Middle frontal gyrus (tissue), 1 donor: ENCODE measurements around the gene CCR9.

Experiments used
- DNase-seq: peaks from one replicate; pipeline ENCODE4 v3.0.0-alpha.2; 2015; ENCODE audit warnings: low spot score; ENCODE audit errors: extremely low spot score

CCR9 gene

DNA sequence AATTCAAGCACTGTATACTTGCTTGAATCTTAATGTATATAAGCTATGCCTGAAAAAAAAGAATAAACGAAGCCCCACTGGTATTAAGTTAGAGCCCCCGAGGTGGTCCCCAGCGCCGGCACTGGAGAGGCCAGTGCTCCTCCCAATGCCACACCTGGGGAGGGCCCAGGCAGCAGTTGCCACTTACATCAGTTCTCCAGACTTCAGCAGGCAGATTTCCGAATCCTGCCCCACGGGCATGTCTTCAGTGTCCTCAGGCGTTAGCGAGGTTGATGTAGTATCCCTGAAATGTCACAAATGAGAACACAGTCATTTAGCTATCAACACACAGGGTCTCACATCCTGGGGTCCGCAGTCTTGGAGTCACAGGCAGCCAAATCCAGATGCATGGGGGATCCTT, 49.9 kb downstream of the CCR9 start:
- no peak for DNase-seq

DNA sequence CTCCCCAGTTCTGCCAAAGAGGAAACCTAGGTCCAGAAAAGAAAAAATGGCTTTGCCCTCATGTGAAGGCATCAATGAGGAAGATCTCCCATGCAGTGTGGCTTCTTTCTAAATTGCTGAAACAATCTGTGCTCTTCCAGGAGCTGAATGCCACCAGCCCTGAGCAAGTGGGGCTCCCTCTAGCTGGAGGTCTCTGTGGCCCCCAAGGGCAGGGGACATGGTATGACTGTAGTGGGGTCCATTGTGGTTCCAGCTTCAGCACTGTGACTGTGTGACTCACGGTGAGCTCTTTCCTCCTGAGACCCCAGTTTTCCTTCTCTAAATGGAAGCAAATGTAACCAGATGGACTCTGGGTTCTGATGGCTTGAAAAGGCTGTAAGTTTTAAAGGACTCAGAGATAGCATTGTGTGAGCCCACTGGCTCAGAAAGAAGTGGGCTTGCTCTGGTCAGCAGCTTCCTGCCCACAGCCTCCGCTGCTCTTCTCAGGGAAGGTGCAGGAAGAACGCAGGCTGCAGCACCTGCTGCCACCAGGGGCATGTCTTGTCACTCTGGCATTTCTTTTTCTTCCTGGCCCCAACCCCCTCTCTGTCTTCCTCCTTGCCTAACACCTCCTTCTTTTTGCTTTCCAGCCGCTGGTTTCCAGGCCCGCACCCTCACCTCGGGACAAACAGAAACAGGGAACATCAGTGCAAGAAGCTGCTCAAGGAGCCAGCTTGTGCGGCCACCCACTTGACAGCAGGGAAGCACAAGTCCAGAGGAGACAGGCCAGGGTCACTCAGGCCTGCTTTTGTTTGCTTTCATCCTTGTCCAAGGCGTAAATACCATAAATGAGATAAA, 51.1 kb downstream of the CCR9 start:
- no peak for DNase-seq

DNA sequence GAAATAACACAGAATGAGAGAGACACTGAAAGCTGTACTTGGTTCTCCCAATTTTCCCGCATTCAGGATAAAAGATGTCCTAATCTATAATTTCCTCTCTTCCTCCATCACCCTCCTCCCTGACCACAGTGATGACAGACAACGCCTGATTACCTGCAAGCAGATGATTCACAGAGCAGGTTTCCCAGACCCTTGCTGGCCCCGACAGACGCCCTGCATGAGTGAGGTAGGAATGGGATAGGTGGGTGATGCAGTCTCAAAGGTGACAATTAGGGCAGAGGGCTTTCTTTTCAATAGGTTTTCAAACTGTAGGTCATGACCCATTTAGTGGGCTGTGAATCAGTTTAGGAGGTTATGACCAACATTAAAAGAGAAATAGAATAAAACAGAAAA, 51.7 kb downstream of the CCR9 start:
- no peak for DNase-seq

DNA sequence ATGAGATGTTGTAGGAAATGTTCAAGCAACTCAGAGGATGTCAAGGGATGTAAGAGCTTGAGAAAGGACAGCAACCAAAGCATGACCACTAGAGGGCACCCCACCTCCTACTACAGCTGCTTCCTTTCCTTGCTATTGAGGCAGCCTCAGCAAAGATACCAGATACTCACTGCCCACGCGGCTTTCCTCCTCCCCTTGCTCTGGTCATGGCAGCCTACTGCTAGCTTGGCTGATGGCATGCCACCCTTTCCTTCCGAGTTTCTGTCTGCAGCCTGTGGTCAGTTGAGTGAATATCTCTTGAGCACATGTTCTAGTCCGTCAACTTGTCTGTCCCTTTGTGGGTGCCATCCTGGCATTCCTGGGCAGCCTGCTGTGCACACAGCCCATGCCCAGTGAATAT, 52.5 kb downstream of the CCR9 start:
- peak; percentile 79 for DNase-seq

DNA sequence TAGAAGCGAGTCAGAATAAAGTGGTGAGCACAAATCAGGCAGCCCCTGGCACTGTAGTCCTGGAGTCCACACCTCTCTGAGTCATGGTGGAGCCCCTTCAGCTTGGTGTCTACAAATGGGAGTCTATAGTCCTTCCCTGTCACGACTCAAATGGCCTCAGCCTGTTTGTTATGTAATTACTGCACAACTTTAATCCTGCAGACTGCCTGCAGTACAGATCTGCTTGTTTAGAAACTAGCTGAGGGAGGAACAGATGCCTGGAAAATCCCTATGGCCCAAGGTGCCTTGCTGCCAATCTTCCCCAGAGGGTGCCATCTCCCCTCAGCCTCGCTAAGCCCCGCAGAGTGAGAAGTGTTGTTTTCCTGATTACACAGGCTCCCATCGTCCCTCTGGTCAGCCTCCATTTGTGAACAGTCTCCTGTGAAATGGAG, 53.0 kb downstream of the CCR9 start:
- DNase-seq = no peak

DNA sequence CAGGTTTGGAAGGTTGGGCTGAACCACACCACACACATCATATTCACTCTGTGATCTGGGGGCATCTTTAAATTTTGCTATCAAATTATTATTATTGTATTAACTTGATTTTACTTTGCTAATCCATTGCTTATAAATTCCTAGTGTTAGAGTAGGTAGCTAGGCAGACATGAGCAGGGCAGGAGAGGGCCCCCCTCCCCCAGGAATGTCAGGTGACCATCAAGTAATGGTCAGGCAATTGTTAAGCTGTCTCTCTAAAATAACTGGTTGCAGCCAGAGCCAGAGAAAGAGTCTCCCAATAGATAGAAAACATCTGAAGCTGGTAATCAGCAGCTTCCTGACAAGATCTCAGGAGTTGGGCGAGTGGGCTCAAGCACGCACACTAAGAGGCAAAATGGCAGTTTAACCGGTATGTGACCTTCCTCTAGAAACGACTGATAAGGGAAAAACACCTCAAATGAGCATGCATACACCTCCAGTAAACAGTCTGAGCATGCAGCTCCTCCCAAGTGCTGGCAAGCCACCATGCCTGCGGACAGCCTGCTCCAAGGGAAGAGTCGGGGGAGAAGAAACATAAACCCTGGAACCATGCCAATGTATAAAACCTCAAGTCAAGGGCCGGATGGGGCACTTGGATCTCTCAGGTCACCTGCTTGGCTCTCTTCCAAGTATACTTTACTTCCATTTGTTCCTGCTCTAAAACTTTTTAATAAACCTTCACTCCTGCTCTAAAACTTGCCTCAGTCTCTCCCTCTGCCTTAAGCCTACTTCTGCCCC, 53.8 kb downstream of the CCR9 start:
- no peak for DNase-seq

DNA sequence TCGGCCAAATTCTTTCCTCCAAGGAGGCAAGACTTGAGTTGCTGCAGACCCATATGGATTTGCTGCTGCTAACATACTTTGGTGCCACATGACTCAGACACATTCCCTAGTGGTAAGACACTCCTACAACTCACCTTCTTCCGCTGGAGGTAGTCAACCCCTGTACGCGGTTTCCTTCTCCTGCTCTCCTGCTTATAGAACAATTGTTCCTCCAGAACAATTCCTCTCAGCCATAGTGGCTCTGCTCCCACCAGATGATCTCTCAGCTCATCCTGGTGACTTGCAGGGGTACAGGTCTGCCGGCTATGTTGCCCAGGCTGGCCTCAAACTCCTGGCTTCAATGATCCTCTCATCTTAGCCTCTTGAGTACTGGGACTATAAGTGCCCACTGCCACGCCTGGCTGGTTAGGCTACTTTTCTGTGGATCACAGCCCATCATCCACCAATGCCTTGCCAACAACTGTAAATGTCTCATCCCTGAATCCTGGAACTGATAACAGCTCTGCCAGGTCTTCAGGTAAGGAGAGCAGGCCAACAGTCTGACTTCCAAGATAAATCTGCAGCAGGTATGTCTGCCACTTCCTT, 54.5 kb downstream of the CCR9 start:
- DNase-seq = no peak

DNA sequence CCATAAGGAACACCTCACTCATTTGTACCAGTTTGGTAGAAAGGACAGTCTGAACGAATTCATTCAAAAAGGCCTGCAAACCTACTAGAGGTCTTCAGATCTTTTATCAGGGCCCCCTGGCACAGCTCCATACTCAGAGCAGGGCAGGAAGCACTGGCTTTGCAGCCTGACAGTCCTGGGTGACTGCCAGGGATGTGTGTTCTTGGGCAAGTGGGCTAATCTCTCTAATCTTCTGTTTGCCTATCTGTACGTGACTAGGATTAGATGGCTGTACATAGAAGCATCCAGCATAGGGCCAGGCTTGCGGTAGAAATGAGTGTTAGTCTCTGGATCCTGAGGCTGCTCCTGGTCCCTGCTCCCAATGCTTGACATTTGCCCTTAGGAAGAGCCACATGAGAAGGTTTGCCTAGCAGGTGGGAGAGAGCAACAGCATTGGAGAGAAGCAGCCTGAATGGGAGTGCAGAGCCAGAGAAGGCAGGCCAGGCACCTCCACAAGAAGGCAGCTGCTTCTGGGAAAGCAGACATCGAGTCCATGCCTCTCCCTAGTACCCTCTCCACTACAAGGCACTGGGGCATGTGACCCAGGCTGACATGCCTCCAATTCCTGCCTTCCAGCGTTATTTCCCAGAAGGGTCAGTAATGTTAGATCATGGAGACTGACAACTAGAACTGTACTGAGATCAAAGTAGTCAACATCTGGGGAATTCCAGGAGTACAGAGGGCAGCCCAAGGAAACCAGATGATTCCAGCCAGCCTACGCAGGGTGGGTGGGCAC, 55.9 kb downstream of the CCR9 start:
- no peak for DNase-seq

DNA sequence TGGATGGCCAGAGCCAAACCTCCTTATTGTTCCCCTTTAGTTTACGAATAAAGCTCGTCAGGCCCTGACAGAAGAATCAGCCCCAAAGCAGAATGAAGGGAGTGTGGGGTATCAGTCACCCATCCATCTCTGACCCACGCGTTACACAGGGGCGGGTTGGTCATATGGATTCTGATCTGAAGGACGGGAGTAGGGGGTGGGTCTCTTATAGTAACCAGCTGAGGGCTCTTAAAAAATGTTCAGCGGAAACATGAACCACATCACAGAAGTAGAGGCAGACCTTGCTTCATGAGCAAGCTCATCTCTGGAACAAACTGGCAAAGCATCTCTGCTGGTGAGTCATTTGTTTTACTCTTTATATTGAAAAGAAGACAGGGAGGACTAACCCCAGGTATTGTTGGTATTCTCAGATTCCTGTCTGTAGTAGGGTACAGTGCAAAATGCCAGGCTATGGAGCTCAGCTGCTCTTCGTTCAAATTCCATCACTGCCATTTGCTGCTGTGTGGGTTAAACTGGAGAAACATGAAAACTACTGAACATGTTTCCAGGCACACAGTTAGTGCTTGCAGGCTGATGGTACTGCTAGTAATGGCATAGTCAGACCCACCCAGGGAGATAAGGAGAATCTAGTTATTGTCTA, 57.0 kb downstream of the CCR9 start, which contains the start of gene CXCR6:
Gene CXCR6 (plus strand): TSS at position 258 of the 640 bp plus-strand sequence. CDS start 3,018 bp downstream, outside the sequence.
- DNase-seq = no peak

DNA sequence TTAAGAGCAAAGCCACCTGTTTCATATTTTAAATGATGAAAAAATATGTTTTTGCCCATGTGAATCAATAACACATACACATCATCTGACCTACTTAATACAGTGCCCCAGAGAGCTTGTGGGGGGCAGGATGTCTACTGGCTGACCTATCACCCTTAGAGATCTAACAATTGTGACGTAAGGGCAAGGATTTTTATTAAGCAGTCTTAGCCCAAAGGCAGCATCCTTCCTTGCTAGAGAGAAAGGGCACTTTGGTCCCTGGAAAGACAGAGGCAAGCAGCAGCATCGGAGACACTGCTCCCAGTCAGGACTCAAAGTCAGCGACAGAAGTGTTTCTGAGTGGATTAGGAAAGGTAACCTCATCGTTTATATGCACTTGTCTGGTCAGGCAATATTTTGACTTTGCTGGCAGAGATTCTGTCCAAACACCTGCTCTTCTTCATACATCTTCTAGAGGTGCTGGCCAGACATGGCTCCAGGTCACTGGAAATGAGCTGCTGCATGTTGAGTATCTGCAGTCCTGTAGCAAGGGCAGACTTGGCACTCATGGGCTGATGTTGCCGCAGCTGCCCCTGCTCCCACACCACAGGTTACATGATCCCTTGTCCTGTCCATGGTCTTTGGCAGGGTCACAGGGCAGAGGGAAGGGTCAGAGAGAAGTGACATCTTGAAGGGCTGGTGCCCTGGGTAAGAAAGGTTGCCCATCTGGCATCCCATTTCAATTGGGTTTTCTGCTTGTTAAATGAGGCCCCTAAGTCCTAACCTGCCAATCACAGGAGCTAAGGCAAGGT, 58.7 kb downstream of the CCR9 start:
- no peak for DNase-seq

DNA sequence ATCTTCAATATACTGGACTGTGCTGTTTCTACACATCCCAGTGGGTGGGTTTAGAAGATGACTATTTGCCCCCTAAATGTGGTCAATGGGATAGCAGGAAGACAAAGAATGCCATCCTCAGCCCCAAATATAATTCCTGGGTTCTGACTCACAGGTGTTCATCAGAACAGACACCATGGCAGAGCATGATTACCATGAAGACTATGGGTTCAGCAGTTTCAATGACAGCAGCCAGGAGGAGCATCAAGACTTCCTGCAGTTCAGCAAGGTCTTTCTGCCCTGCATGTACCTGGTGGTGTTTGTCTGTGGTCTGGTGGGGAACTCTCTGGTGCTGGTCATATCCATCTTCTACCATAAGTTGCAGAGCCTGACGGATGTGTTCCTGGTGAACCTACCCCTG, 60.0 kb downstream of the CCR9 start:
- DNase-seq = no peak

DNA sequence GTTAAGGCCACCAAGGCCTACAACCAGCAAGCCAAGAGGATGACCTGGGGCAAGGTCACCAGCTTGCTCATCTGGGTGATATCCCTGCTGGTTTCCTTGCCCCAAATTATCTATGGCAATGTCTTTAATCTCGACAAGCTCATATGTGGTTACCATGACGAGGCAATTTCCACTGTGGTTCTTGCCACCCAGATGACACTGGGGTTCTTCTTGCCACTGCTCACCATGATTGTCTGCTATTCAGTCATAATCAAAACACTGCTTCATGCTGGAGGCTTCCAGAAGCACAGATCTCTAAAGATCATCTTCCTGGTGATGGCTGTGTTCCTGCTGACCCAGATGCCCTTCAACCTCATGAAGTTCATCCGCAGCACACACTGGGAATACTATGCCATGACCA, 60.5 kb downstream of the CCR9 start:
- no peak for DNase-seq

DNA sequence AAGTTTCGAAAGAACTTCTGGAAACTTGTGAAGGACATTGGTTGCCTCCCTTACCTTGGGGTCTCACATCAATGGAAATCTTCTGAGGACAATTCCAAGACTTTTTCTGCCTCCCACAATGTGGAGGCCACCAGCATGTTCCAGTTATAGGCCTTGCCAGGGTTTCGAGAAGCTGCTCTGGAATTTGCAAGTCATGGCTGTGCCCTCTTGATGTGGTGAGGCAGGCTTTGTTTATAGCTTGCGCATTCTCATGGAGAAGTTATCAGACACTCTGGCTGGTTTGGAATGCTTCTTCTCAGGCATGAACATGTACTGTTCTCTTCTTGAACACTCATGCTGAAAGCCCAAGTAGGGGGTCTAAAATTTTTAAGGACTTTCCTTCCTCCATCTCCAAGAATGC, 61.0 kb downstream of the CCR9 start:
- no peak for DNase-seq

DNA sequence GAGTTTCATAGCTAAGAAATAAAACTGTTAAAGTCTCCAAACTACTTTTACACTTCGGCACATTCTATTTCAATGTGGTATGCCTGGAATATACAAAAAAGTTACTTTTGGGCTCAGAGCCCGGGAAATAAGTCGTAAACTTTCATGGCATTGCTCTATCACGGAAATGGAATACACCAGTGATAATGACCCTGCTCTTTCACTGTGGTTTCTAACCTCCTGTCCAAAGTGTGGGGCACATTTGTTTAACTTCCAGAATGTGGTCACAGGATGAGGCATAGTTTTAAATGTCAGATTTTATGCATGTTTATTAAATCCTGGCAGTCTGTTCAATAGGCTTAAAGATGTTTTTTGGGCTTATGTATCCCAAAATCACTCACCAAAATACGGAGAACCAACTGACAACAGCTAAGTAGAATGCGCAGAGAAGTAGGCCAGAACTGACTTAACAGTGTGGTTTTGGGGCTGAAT, 62.0 kb downstream of the CCR9 start:
- no peak for DNase-seq

DNA sequence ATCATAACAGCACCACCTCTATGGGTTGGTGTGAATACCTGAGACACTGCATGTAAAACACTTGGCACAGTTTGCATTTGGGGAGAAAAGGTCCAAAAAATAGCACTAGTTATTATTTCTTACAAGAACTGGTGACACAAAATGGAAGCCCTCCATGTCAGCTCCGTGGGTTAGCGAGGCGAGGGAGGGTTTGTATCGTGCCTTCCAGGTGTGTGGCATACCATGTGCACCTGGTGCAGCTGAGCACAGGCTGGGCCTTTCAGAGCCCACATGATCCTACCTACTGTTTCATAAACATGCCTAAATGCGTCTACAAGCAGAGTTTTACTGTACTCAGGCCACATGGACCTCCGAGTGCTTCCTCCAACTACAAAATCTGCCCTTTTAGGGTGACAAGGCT, 62.5 kb downstream of the CCR9 start:
- DNase-seq = no peak

DNA sequence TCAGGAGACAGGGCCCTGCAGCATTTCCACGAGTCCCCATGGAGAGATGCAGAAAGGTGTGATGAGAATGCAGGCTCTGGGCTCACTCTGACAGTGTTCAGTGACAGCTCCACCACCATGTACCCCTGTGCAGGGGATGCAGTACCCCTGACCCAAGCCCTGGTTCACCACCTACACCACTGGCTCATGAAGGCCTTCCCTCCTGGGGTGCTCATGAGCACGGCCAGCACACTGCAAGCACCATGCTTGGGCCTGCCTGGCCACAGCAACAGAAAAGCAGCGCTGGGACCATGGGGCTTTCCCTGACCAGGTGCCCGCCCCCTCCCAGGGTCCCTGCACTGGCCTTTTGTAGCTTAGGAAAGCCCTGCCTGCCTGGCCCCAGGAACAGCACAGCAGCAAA, 63.1 kb downstream of the CCR9 start:
- DNase-seq = no peak

DNA sequence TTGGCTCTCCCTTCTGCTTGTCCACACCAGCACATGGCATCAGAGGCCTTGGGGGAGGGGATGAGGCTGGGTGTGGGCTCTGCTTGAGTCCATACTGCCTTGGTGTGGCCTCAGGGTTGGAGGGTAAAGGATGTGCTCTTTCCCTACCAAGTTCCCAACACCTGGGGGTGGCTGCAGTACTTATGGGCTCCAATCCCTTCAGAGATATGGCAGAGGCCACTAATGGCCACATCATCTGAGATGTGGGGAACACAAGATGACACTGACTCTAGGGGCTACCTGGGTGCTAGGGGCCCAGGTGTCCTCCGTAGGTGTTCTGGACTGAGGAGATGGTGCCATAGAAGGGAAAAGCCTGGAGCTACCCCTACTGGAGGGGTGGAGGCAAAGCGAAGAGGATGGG, 63.8 kb downstream of the CCR9 start:
- no peak for DNase-seq

DNA sequence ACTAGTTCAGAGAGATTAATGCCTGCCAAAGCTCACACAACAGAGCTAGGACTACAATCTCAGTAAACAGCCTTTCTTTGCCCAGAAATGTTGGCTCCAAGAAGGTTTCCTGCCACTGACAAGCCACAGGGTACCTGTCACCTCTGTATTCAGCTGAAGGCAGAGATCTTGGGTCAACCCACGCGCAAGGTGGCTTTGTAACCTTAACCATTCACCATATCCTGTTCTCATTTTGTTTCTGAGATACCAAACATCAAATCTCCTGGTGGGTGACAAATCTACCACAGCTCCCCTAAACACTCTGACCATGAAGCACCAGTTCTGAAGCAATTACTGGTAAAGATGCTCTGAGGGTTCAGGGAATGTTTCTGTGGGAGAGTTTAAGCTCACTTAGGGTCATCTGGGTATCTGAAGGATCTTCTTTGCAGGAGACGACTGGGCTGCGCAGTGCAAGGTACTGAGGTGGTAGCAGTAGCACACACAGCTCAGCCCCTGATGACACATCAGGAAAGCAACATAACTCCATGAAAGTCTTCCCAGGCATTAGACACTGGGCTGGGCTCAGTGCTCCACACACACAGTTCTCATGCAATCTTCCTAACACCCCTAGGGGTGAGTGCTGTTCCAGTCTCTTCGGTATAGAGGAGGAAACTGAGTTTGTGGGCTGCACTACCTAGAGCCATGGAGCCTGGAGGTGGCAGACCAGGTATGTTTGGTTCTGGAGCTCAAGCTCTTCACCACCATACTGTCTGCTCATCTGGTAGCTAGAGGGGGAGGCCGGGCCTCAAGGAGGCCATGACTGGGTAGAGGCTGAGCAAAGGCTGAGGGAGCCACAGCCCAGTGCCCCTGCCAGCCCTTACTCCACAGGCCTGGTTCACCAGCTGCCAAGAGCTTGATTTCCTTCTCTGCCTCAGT, 64.6 kb downstream of the CCR9 start:
- no peak for DNase-seq

DNA sequence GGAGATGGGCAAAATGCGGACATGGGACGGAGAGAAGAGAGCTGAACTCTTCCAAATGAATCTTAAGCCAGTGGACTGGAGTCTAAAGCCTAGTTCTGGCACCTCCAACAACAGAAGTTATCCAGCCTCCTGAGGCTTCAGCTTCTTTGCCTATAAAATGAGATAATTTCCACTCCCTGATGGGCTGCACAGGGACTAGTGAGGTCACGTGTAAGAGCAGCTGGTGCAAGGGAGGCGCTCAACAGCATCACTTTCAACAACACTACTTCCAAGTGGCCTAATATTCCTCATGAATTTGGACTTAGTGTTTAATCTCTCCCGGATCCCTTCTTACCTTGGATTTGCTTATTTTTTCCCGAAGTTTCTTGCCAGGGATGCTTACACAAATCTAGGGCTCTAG, 65.6 kb downstream of the CCR9 start:
- DNase-seq = no peak
